ENCODE measurements around the gene AOPEP. TPM values are rescaled to one million over a fixed set of nuclear protein-coding genes. Genes with fewer than 3 reads are reported as not detected.
A peak's percentile ranks its signal among the peaks of the same experiment; 100 is the strongest.

The AOPEP gene
- total and polyA plus RNA-seq, 2 of the 13 experiments (the other 11 are each of a cell fraction or from before 2014, with no cell fraction given): 22.2 to 41.6 TPM

DNA sequence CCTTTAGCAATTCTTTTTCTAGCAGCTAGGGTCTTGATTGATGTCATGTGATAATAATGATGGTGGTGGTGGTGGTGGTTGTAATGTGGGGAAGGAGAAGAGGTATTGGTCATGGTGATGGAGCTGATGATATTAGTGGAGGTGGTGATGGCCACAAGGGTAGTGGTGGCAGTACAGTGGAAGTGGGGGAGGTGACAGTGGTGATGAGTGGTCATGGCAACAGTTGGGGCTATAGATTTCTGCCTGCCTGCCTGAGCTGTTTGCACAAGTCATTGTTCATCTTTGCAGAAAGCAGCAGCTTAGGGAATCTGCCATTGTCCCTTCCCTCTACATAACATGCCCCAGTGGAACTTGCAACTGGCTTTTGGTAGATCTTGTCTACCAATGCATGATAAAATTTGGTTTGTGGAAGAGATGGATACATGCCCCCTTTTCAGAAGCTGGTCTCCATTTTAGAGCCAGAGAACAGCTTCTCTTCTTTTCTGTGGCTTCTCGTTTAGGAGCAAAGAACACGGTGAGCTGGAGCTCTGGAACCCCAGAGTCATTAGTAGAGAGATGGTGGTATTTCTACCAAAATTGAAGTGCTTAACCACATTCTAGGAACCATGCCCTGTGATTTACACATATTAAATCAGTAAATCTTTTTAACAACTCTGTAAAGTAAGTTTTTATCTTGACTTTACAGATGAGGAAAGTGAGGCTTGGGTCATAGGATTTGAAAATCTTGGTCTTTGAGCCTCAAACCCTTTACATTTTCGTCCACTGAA, 100.3 kb downstream of the AOPEP start (continued):
- TF ChIP-seq HOXA3 (CRISPR knock-in tag; IDR thresholded peaks at IDR 0.05) (0 out of 2 replicates have a peak, but pooled peaks have one; percentile 35), RCOR2 (CRISPR knock-in tag; IDR thresholded peaks at IDR 0.05) (peak; percentile 15; the same call in 1 of the 2 replicates), ZBTB25 (CRISPR knock-in tag; IDR thresholded peaks at IDR 0.05) (no peak), TEAD3 (CRISPR knock-in tag; optimal IDR thresholded peaks at IDR 0.05; ENCODE audit: borderline replicate concordance) (peak; percentile 56), ZNF652 (CRISPR knock-in tag; IDR thresholded peaks at IDR 0.05; ENCODE audit: borderline replicate concordance, low read depth) (no peak), EHMT2 (IDR thresholded peaks at IDR 0.05; ENCODE audit: borderline replicate concordance, low read depth, low read length) (0 out of 2 replicates have a peak, but pooled peaks have one; percentile 50), FOXP1 (IDR thresholded peaks at IDR 0.05) (no peak), FOXP1 (CRISPR knock-in tag; IDR thresholded peaks at IDR 0.05) (0 out of 2 replicates have a peak, but pooled peaks have one; percentile 18), RFX3 (CRISPR knock-in tag; IDR thresholded peaks at IDR 0.05) (peak; percentile 79), AHR (CRISPR knock-in tag; IDR thresholded peaks at IDR 0.05) (no peak), ARID5B (CRISPR knock-in tag; IDR thresholded peaks at IDR 0.05) (peak; percentile 32; the same call in 1 of the 2 replicates), ZNF292 (CRISPR knock-in tag; IDR thresholded peaks at IDR 0.05; ENCODE audit: borderline replicate concordance, low read depth) (peak; percentile 57; the same call in 1 of the 2 replicates), FOSL2 (CRISPR knock-in tag; IDR thresholded peaks at IDR 0.05) (peak; percentile 54), PPARG (CRISPR knock-in tag; conservative IDR thresholded peaks at IDR 0.05) (no peak), CBX2 (IDR thresholded peaks at IDR 0.05; ENCODE audit: low read depth, low read length) (no peak), CBX2 (CRISPR knock-in tag; IDR thresholded peaks at IDR 0.05; ENCODE audit: low read depth) (no peak), HNF4G (IDR thresholded peaks at IDR 0.05; ENCODE audit: borderline replicate concordance, low read depth, low read length) (no peak), HNF4G (CRISPR knock-in tag; IDR thresholded peaks at IDR 0.05; ENCODE audit: borderline replicate concordance, low read depth) (no peak), MEF2D (CRISPR knock-in tag; IDR thresholded peaks at IDR 0.05) (no peak), REL (CRISPR knock-in tag; conservative IDR thresholded peaks at IDR 0.05) (no peak), SOX13 (IDR thresholded peaks at IDR 0.05) (peak; percentile 65), SOX13 (CRISPR knock-in tag; conservative IDR thresholded peaks at IDR 0.05 in 1 of 2, IDR thresholded peaks at IDR 0.05 in 1 of 2) (peak in 1 of 2 experiments; percentile 91; a peak in 2 of 4 replicates)
- TF ChIP-seq, protein P1, sequence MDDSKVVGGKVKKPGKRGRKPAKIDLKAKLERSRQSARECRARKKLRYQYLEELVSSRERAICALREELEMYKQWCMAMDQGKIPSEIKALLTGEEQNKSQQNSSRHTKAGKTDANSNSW (CRISPR knock-in tag; IDR thresholded peaks at IDR 0.05; ENCODE audit: borderline replicate concordance): no peak
